Panc1 (cell line): ENCODE data around the gene RPL35. TPM values are rescaled to one million over a fixed set of nuclear protein-coding genes. Genes with fewer than 3 reads are reported as not detected.

Source experiments
- ATAC-seq: fragments of 200-7000 bp; cut with Tn5 transposase; 2 replicates; pipeline ENCODE4 v1.9.1; 2020; ENCODE audit warnings: mild to moderate bottlenecking, moderate library complexity
- BruUV-seq: library from RNA; stranded (reverse); fragments of 400-500 nt; replicated peaks from 2 replicates; lab custom pipeline; 2021; lab: Mats Ljungman, UMichigan
- CTCF ChIA-PET: fragments of 300-600 bp; sonication (Branson Sonifier 250); formaldehyde crosslinking; loops from one replicate; lab custom pipeline; 2022; ENCODE audit warnings: antibody characterized with exemption; lab: Charles Lee
- POLR2A ChIA-PET: fragments of 300-600 bp; sonication (Branson Sonifier 250); formaldehyde crosslinking; loops from one replicate; lab custom pipeline; 2022; ENCODE audit warnings: antibody characterized with exemption; lab: Charles Lee
- DNase-seq: peaks from one replicate; pipeline ENCODE4 v3.0.0-alpha.2; 2010; ENCODE audit warnings: low read depth, low spot score
- H3K27ac ChIP-seq: 2 replicates; pipeline ENCODE4 v1.5.1; 2011; ENCODE audit warnings: mild to moderate bottlenecking, low read length, inconsistent platforms
- H3K27me3 ChIP-seq: fragments of 200-500 bp; sonication (Bioruptor generic); 2 replicates; pipeline ENCODE4 v1.6.0; 2014; ENCODE audit warnings: low read length, inconsistent platforms; ENCODE audit not compliant: control insufficient read depth, insufficient read depth
- H3K36me3 ChIP-seq: fragments of 200-500 bp; sonication (Bioruptor generic); 2 replicates; pipeline ENCODE4 v1.5.1; 2014; ENCODE audit warnings: inconsistent platforms, mild to moderate bottlenecking, low read length, moderate library complexity; ENCODE audit not compliant: control insufficient read depth, insufficient read depth
- H3K4me1 ChIP-seq: 2 replicates; pipeline ENCODE4 v1.5.1; 2011; ENCODE audit warnings: inconsistent platforms, mild to moderate bottlenecking, low read length, moderate library complexity; ENCODE audit not compliant: control insufficient read depth, insufficient read depth
- H3K4me3 ChIP-seq, 2 experiments: 2 replicates each; pipeline ENCODE4 v1.5.1; 2011 to 2012; ENCODE audit warnings: low read depth in 2 of 2, low read length in 2 of 2, mild to moderate bottlenecking in 2 of 2, inconsistent platforms in 1 of 2, moderate library complexity in 1 of 2
- H3K9me3 ChIP-seq: fragments of 200-500 bp; sonication (Bioruptor generic); 2 replicates; pipeline ENCODE4 v1.5.1; 2014; ENCODE audit warnings: low read depth, mild to moderate bottlenecking, inconsistent platforms, low read length, moderate library complexity; ENCODE audit not compliant: control insufficient read depth, insufficient read depth
- CTCF ChIP-seq: fragments of 450-650 bp; IDR thresholded peaks from 2 replicates; pipeline ENCODE4 v1.5.1; 2017; ENCODE audit warnings: mild to moderate bottlenecking
- POLR2AphosphoS5 ChIP-seq: IDR thresholded peaks from 2 replicates; pipeline ENCODE4 v1.6.1; 2012; ENCODE audit warnings: mild to moderate bottlenecking, low read depth, low read length, moderate library complexity
- SIN3A ChIP-seq: IDR thresholded peaks from 2 replicates; pipeline ENCODE4 v1.6.1; 2012; ENCODE audit warnings: low read depth, mild to moderate bottlenecking, low read length, moderate library complexity, borderline replicate concordance; ENCODE audit not compliant: insufficient read depth
- TCF7L2 ChIP-seq: IDR thresholded peaks from 2 replicates; pipeline ENCODE4 v1.6.1; 2011; ENCODE audit warnings: mild to moderate bottlenecking, low read depth, low read length, inconsistent platforms
- in situ Hi-C: cut with HindIII; loops from 2 replicates; pipeline ENCODE4 v1.10.0; 2016; ENCODE audit warnings: low sequenced_read_pairs, low pct_unique_long_range_greater_than_20kb
- intact Hi-C: fragments of 100-400 bp; cut with micrococcal nuclease; formaldehyde crosslinking; loops from one replicate; pipeline ENCODE4 v1.10.0; 2022; ENCODE audit not compliant: unreplicated experiment
- total RNA-seq: library from RNA; stranded (reverse); gene quantifications from one replicate; pipeline ENCODE4 v1.2.1, GENCODE V29; 2021; ENCODE audit not compliant: unreplicated experiment
- TF ChIP-seq, protein P1 (sequence below), 2 experiments: IDR thresholded peaks; 2 replicates each; pipeline ENCODE4 v1.6.1; 2011 to 2012; ENCODE audit warnings: low read depth in 2 of 2, control low read depth in 1 of 2, low read length in 1 of 2, mild to moderate bottlenecking in 1 of 2, moderate library complexity in 1 of 2; ENCODE audit not compliant: insufficient read depth in 1 of 2

RPL35 gene
- total RNA-seq, 1 experiment from 2014 or later: 758 TPM

GRCh38 chr9:124890179-124890578 lies 28.4 kb upstream of the RPL35 start:
- CTCF ChIA-PET: no interaction called here
- POLR2A ChIA-PET: no interaction called here
- H3K36me3 ChIP-seq: peaks cover 2% of the 10 kb centered on the region; the same call in 1 of the 2 replicates
- H3K4me1 ChIP-seq: no peaks in the 10 kb centered on the region
- DNase-seq: no peak
- ATAC-seq: no peak
- intact Hi-C loops (no loop called here), in situ Hi-C loops (no loop called here)
- no peak overlapping the region for H3K27ac ChIP-seq
- no TSS peak for BruUV-seq
- no peak overlapping the region for H3K4me3 ChIP-seq
- no peaks in the 10 kb centered on the region for H3K9me3 ChIP-seq
- no peaks in the 10 kb centered on the region for H3K27me3 ChIP-seq
- TF ChIP-seq TCF7L2 (no peak), CTCF (no peak), POLR2AphosphoS5 (no peak)

GRCh38 chr9:124889006-124889405 lies 27.2 kb upstream of the RPL35 start:
- DNase-seq (no peak), ATAC-seq (no peak)
- BruUV-seq: no TSS peak
- in situ Hi-C loops (no loop called here), intact Hi-C loops (no loop called here)
- H3K4me1 ChIP-seq: no peaks in the 10 kb centered on the region
- H3K4me3 ChIP-seq: no peak overlapping the region
- ChIA-PET POLR2A (interaction anchor here (0.6 kb wide), 1 partner anchor 11 kb away, joined by 3 read pairs; no protein-coding TSS in a partner anchor), CTCF (no interaction called here)
- H3K36me3 ChIP-seq: peaks cover 2% of the 10 kb centered on the region; the same call in 1 of the 2 replicates
- H3K27me3 ChIP-seq: no peaks in the 10 kb centered on the region
- H3K27ac ChIP-seq: no peak overlapping the region
- H3K9me3 ChIP-seq: no peaks in the 10 kb centered on the region
- TF ChIP-seq, protein P1, sequence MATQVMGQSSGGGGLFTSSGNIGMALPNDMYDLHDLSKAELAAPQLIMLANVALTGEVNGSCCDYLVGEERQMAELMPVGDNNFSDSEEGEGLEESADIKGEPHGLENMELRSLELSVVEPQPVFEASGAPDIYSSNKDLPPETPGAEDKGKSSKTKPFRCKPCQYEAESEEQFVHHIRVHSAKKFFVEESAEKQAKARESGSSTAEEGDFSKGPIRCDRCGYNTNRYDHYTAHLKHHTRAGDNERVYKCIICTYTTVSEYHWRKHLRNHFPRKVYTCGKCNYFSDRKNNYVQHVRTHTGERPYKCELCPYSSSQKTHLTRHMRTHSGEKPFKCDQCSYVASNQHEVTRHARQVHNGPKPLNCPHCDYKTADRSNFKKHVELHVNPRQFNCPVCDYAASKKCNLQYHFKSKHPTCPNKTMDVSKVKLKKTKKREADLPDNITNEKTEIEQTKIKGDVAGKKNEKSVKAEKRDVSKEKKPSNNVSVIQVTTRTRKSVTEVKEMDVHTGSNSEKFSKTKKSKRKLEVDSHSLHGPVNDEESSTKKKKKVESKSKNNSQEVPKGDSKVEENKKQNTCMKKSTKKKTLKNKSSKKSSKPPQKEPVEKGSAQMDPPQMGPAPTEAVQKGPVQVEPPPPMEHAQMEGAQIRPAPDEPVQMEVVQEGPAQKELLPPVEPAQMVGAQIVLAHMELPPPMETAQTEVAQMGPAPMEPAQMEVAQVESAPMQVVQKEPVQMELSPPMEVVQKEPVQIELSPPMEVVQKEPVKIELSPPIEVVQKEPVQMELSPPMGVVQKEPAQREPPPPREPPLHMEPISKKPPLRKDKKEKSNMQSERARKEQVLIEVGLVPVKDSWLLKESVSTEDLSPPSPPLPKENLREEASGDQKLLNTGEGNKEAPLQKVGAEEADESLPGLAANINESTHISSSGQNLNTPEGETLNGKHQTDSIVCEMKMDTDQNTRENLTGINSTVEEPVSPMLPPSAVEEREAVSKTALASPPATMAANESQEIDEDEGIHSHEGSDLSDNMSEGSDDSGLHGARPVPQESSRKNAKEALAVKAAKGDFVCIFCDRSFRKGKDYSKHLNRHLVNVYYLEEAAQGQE (IDR thresholded peaks at IDR 0.05; ENCODE audit: insufficient read depth in 1 of 2, low read depth in 2 of 2, low read length in 1 of 2): no peak
- TF ChIP-seq SIN3A (no peak), TCF7L2 (no peak), CTCF (no peak), POLR2AphosphoS5 (no peak)
